Limb (tissue), 2 donors: ENCODE data around the gene ART4.

Source experiments
- DNase-seq, 2 donors: peaks; one replicate each; pipeline ENCODE4 v3.0.0-alpha.2; 2016; ENCODE audit errors: extremely low spot score in 2 of 2

The ART4 gene

GRCh38 chr12:14843425-14843887 is at the start of gene ART4:
Gene ART4 (minus strand): TSS chr12:14843526. CDS start chr12:14843113, 413 bp downstream.
- no peak for DNase-seq

- DNase-seq = peak in 1 of 2 donors; percentile 47
Measured at GRCh38 chr12:14892726-14893505, 49.6 kb upstream of the ART4 start.

GRCh38 chr12:14890701-14891100 is 47.4 kb upstream of the ART4 start:
- no peak for DNase-seq

GRCh38 chr12:14886271-14886670 is 42.9 kb upstream of the ART4 start:
- no peak for DNase-seq

GRCh38 chr12:14885718-14886221 is 42.4 kb upstream of the ART4 start, which contains the start of gene MGP:
Gene MGP (minus strand): TSS chr12:14885854. CDS start chr12:14885791, 63 bp downstream.
- DNase-seq = peak; percentile 55 to 74

- peak; percentile 77 to 81 for DNase-seq
Measured at GRCh38 chr12:14884458-14884878, 41.1 kb upstream of the ART4 start.

GRCh38 chr12:14883686-14884085 is 40.4 kb upstream of the ART4 start:
- peak in 1 of 2 donors; percentile 55 for DNase-seq

- DNase-seq = no peak
Measured at GRCh38 chr12:14880890-14881453, 37.6 kb upstream of the ART4 start.

- DNase-seq = no peak
Measured at GRCh38 chr12:14879222-14879933, 36.1 kb upstream of the ART4 start.

- DNase-seq = no peak
Measured at GRCh38 chr12:14878488-14878887, 35.2 kb upstream of the ART4 start.

- no peak for DNase-seq
Measured at GRCh38 chr12:14876833-14877232, 33.5 kb upstream of the ART4 start.

GRCh38 chr12:14874882-14875281 is 31.6 kb upstream of the ART4 start:
- DNase-seq = no peak

- no peak for DNase-seq
Measured at GRCh38 chr12:14873440-14874185, 30.3 kb upstream of the ART4 start.

GRCh38 chr12:14871886-14872285 is 28.6 kb upstream of the ART4 start:
- DNase-seq = no peak

GRCh38 chr12:14871247-14871646 is 27.9 kb upstream of the ART4 start:
- no peak for DNase-seq

- no peak for DNase-seq
Measured at GRCh38 chr12:14868916-14869506, 25.7 kb upstream of the ART4 start.

- no peak for DNase-seq
Measured at GRCh38 chr12:14860490-14860889, 17.2 kb upstream of the ART4 start.

GRCh38 chr12:14858513-14858912 is 15.2 kb upstream of the ART4 start:
- DNase-seq = no peak

GRCh38 chr12:14854586-14855183 is 11.4 kb upstream of the ART4 start:
- no peak for DNase-seq

GRCh38 chr12:14853961-14854360 is 10.6 kb upstream of the ART4 start:
- DNase-seq = no peak
